Peyer's patch (tissue), 4 donors: ENCODE data around the gene CACNB2.

ENCODE experiments used
- POLR2A ChIP-seq, 2 donors: fragments of 450-650 bp; IDR thresholded peaks; one replicate each; pipeline ENCODE4 v1.5.1; 2017; ENCODE audit warnings: antibody characterized with exemption in 2 of 2, mild to moderate bottlenecking in 2 of 2, moderate library complexity in 2 of 2
- TF ChIP-seq, protein P1 (sequence below), 6 experiments: fragments of 450-650 bp in 4 of 6; fragments of 200-600 bp in 2 of 6; sonication (generic) in 1 of 6; IDR thresholded peaks; one replicate each; pipeline ENCODE4 v1.5.1; 2017 to 2019; ENCODE audit warnings: antibody characterized with exemption in 6 of 6, mild to moderate bottlenecking in 3 of 6, moderate library complexity in 1 of 6

DNA sequence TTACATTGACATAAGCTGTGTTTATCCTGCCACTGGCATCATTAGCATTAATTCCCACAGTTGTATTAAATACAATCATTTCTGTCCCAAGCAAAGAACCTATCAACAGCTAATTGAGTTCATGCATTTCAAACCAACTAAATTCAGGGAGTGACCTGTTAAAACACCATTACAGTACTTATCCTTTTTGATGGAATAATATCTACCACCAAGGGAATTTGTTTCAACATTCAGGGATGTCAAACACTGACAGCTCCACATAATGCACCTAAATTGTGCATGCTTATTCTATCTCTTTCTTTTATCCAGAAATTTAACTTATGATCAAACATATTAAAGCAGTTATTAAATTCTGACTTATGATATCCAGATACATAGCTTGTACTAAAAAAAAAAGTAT, 374.3 kb downstream of the CACNB2 start:
- TF ChIP-seq, protein P1, sequence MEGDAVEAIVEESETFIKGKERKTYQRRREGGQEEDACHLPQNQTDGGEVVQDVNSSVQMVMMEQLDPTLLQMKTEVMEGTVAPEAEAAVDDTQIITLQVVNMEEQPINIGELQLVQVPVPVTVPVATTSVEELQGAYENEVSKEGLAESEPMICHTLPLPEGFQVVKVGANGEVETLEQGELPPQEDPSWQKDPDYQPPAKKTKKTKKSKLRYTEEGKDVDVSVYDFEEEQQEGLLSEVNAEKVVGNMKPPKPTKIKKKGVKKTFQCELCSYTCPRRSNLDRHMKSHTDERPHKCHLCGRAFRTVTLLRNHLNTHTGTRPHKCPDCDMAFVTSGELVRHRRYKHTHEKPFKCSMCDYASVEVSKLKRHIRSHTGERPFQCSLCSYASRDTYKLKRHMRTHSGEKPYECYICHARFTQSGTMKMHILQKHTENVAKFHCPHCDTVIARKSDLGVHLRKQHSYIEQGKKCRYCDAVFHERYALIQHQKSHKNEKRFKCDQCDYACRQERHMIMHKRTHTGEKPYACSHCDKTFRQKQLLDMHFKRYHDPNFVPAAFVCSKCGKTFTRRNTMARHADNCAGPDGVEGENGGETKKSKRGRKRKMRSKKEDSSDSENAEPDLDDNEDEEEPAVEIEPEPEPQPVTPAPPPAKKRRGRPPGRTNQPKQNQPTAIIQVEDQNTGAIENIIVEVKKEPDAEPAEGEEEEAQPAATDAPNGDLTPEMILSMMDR (IDR thresholded peaks at IDR 0.05): no peak
- no peak for TF ChIP-seq POLR2A (IDR thresholded peaks at IDR 0.05)
